Heart right ventricle (tissue), 16 donors: ENCODE measurements around the gene DPP8. TPM values are rescaled to one million over a fixed set of nuclear protein-coding genes. Genes with fewer than 3 reads are reported as not detected.

Source experiments
- ATAC-seq, 8 donors: fragments of 200-7000 bp; cut with Tn5 transposase; one replicate each; pipeline ENCODE4 v1.9.1; 2020; ENCODE audit warnings: mild to moderate bottlenecking in 8 of 8, moderate library complexity in 8 of 8, moderate number of reproducible peaks in 1 of 8
- DNase-seq, 2 donors: peaks; one replicate each; pipeline ENCODE4 v3.0.0-alpha.2; 2020
- H3K27ac ChIP-seq, 10 donors: fragments of 200-600 bp; sonication (generic) in 2 of 10; one replicate each; pipeline versions ENCODE4 v1.5.0 to v1.8.0; 2020 to 2022; ENCODE audit warnings: mild to moderate bottlenecking in 3 of 10
- H3K27me3 ChIP-seq, 7 donors: fragments of 200-600 bp; one replicate each; pipeline ENCODE4 v1.8.0; 2021 to 2022; ENCODE audit warnings: mild to moderate bottlenecking in 2 of 7
- H3K36me3 ChIP-seq, 9 donors: fragments of 200-600 bp; sonication (generic) in 1 of 9; one replicate each; pipeline versions ENCODE4 v1.5.0 to v1.8.0; 2020 to 2022; ENCODE audit warnings: mild to moderate bottlenecking in 2 of 9
- H3K4me1 ChIP-seq, 9 donors: fragments of 200-600 bp; sonication (generic) in 1 of 9; one replicate each; pipeline versions ENCODE4 v1.5.0 to v1.8.0; 2020 to 2022; ENCODE audit warnings: mild to moderate bottlenecking in 4 of 9
- H3K4me3 ChIP-seq, 10 donors: fragments of 200-600 bp; sonication (generic) in 2 of 10; one replicate each; pipeline versions ENCODE4 v1.5.0 to v1.8.0; 2020 to 2022; ENCODE audit warnings: mild to moderate bottlenecking in 7 of 10, moderate library complexity in 2 of 10
- H3K9me3 ChIP-seq, 11 donors: fragments of 200-600 bp in 10 of 11; sonication (generic) in 2 of 11; one replicate each; pipeline versions ENCODE4 v1.5.0 to v1.8.0; 2013 to 2022; ENCODE audit warnings: mild to moderate bottlenecking in 2 of 11, control low read depth in 1 of 11, moderate library complexity in 1 of 11
- CTCF ChIP-seq, 9 donors: fragments of 200-600 bp; sonication (generic) in 2 of 9; IDR thresholded peaks; one replicate each; pipeline versions ENCODE4 v1.5.0 to v1.8.0; 2021 to 2022; ENCODE audit warnings: antibody characterized with exemption in 9 of 9, mild to moderate bottlenecking in 5 of 9, moderate library complexity in 1 of 9
- WGBS, 2 donors: extraction: QIAGEN DNeasy Blood & Tissue Kit; methylation state at CpG; one replicate each; pipeline ENCODE4 v1.1.7; 2013; ENCODE audit warnings: inconsistent platforms in 1 of 2; 5-methylcytosine and 5-hydroxymethylcytosine counted together
- intact Hi-C, 10 donors: fragments of 100-400 bp; cut with DNase I; formaldehyde crosslinking; loops; one replicate each; pipeline versions ENCODE4 v1.11.1 to v1.14.2; 2022
- polyA plus RNA-seq, 2 donors: library from polyadenylated mRNA; stranded (reverse); fragments of 200-250 nt; gene quantifications; one replicate each; pipeline ENCODE4 v1.2.3, GENCODE V29; 2013
- total RNA-seq, 10 donors: library from RNA; stranded (reverse); fragmentation: NEBNext Ultra II Directional in 3 of 10; extraction: Animal tissue kit (Norgen Biotek cat#: 25700) in 3 of 10; gene quantifications; one replicate each; pipeline versions ENCODE4 v1.2.1 to v1.2.4, GENCODE V29; 2021 to 2023
- donor health status: Arrhythmogenic right ventricular cardiomyopathy.
- donor health status: ischemic (EF 13 %, LVEDD 7.1; RV severe dilation, severe dysfunction).
- donor health status: healthy with polysubstance abuse.
- donor health status: DM: no; HTN: yes; CAD: no.
- donor health status: DM: no; HTN: no; CAD: no.
- donor health status: ischemic (EF 25% LVEDD 6.9; RV normal size, moderate dysfunction).
- donor health status: ischemic (EF 25% LVEDD 5.7; RV mildly dilated, moderate dysfunction).
- donor health status: healthy.
- donor health status: DM: yes; HTN: yes; CAD: no.
- donor health status: Ischemic cardiomyopathy.
- donor health status: ischemic (EF 35%, LVEDD 5.7; RV mildly dilated, moderate dysfunction).
- donor health status: nonischemic (EF 11% LVEDD 7.7; RV severe dilation, severe dysfunction).
- donor health status: DM: yes; HTN: yes; CAD: no.
- donor health status: PGD.
- donor health status: ischemic (EF 29% LVEDD 5.4; RV normal size, mild dysfunction).
- donor health status: nonischemic (EF 23%, LVEDD 6.1; RV moderate dilation, normal function).

DPP8 gene
- total and polyA plus RNA-seq, 12 donors = 6.9 to 45.3 (median 38.7) TPM

- Histone ChIP-seq H3K36me3 (no peaks in the 10 kb centered on the region), H3K27me3 (peaks cover 0 to 49% (median 21%) of the 10 kb centered on the region in 7 donors), H3K4me1 (peaks cover 3 to 19% (median 11%) of the 10 kb centered on the region in 9 donors), H3K9me3 (no peaks in the 10 kb centered on the region), H3K27ac (no peak overlapping the region), H3K4me3 (no peak overlapping the region)
- DNase-seq (no peak), ATAC-seq (no peak)
- 87 to 90% methylated on average over 9 of the region's 9 CpGs for WGBS, 2 donors
- TF ChIP-seq CTCF (IDR thresholded peaks at IDR 0.05) = no peak
- intact Hi-C loops = no loop called here
Measured at GRCh38 chr15:65423976-65424679, 93.4 kb downstream of the DPP8 start.

DNA sequence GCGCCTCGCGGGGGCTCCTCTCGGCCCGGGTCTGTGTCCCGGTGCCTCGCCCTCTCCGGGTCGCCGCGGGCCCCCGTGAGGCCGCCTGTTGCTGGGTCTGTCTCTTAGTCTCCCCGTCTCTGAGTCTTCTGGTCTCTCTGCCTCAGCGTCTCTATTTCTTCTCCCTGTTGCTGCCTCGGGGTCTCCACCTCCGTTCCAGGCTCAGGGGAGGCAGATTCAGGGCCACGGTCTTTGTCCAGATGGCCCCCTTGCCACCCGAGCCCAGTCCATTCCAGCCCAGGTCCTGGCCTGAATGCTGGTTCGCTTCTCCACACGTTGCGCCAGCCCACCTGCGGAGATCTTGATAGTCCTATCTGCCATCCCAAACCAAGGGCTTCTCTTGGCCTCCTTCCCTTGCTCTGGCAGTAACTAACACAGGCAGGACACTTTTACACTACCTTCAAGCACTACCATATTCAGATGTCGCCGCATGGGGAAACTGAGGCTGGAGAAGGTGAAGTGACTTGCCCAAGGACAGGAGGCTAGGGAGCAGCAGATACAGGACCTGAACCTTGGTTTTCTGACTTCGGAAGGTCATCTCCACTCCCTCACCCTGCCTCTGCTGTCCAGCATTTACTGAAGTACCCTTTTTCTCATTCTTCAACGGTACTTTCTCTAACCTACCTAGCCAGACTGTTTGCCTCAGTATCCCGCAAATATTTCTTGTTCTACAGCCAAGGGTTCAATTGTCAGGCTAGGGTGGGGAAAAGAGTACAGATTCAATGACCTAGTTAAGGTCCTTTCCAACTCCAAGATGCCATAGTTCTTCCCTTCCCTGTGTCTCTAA, 94.1 kb downstream of the DPP8 start:
- TF ChIP-seq CTCF (IDR thresholded peaks at IDR 0.05) = no peak
- 29 to 33% methylated on average over 21 to 28 of the region's 28 CpGs for WGBS, 2 donors
- H3K9me3 ChIP-seq = no peaks in the 10 kb centered on the region
- no peaks in the 10 kb centered on the region for H3K36me3 ChIP-seq
- no peak for ATAC-seq
- H3K27ac ChIP-seq = peak overlapping the region in 3 of 10 donors; percentile 28 to 48 (median 48)
- DNase-seq = no peak
- H3K27me3 ChIP-seq = peaks cover 0 to 52% (median 22%) of the 10 kb centered on the region in 7 donors
- intact Hi-C loops = no loop called here
- H3K4me1 ChIP-seq = peaks cover 3 to 19% (median 11%) of the 10 kb centered on the region in 9 donors
- H3K4me3 ChIP-seq = peak overlapping the region in 8 of 10 donors; percentile 7 to 39 (median 26)

DNA sequence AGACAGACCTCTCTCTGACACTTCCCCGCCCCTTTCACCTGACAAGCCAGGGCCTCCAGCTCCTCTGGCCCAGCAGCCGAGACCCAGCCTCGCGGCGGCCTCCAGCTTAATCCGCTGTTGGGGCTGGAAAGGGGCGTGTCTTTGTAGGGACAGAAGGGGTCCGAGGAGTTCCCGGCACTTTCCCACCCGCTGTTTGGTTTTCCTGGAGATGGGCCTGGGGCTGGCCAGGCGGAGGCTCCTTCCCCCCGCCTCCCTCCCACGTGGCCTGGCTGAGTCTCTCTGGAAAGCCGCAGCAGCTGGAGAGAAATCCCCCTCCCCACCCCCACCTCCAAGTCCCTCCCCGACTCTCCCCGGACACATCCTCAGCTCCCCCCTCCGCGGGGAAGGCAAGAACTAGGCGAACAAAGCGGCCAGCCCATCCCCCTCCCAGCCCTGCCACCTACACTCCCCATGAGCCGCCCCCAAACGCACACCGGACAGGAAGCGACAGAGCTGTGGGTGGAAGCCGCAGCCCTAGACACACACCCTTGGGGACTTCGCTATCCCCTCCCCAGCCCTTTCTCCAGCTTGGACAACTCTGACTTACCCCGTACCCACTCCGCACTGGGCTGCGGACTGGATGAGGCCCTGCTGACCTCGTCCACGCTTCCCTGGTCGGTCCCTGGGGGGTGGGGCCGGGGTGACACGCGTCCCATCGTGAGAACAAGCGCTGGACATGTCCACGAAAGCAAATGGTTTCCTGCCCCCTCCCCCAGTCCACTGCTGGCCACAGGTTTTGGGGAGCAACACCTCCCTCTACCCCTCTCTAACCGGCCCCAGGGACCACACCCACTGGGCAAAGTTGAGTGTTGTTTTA, 95.9 kb downstream of the DPP8 start:
- Histone ChIP-seq H3K4me1 (peaks cover 3 to 22% (median 11%) of the 10 kb centered on the region in 9 donors), H3K9me3 (no peaks in the 10 kb centered on the region), H3K27me3 (peaks cover 0 to 59% (median 34%) of the 10 kb centered on the region in 7 donors), H3K36me3 (no peaks in the 10 kb centered on the region), H3K4me3 (peak overlapping the region; percentile 35 to 64 (median 53)), H3K27ac (peak overlapping the region in 5 of 10 donors; percentile 23 to 62 (median 43))
- 5 to 8% methylated on average over 39 of the region's 39 CpGs for WGBS, 2 donors
- TF ChIP-seq CTCF (IDR thresholded peaks at IDR 0.05) = no peak
- ATAC-seq (peak; percentile 44 to 75 (median 58)), DNase-seq (peak; percentile 36 to 50)
- intact Hi-C loops = no loop called here

DNA sequence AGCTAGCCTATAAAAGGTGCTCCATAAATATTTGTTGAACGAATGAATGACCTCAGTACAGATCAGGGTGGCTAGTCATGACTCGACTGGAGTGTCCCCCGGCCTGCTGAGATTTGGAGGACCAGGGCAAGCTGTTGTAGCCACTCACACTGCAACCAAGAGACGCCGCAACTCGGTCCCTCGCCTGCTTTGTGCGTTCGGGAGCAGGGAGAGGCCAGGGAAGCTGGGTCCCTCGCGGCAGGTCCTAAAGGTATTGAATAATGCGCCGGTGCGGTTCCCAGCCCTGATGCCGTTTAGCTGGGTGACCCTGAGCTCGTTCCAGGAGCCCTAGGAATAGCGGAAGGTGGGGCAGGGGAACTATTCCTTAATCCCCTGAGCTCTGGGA, 96.5 kb downstream of the DPP8 start:
- TF ChIP-seq CTCF (IDR thresholded peaks at IDR 0.05) = no peak
- intact Hi-C loops = no loop called here
- WGBS, 2 donors = 55 to 59% methylated on average over 17 of the region's 17 CpGs
- Histone ChIP-seq H3K27me3 (peaks cover 0 to 64% (median 34%) of the 10 kb centered on the region in 7 donors), H3K36me3 (no peaks in the 10 kb centered on the region), H3K9me3 (no peaks in the 10 kb centered on the region), H3K4me1 (peaks cover 3 to 22% (median 11%) of the 10 kb centered on the region in 9 donors), H3K4me3 (peak overlapping the region in 9 of 10 donors; percentile 39 to 64 (median 54)), H3K27ac (peak overlapping the region in 4 of 10 donors; percentile 22 to 62 (median 38))
- ATAC-seq (no peak), DNase-seq (no peak)
